Astrocyte of the cerebellum (primary cell): ENCODE data around the gene CEP63.

ENCODE experiments used
- DNase-seq: peaks from one replicate; pipeline ENCODE4 v3.0.0-alpha.2; 2011; ENCODE audit warnings: low read depth
- H3K4me3 ChIP-seq: 2 replicates; pipeline ENCODE4 v1.5.1; 2011; ENCODE audit warnings: mild to moderate bottlenecking, low read depth, low read length, moderate library complexity
- in situ Hi-C: cut with HindIII; loops from 2 replicates; pipeline ENCODE4 v1.10.0; 2017; ENCODE audit warnings: low sequenced_read_pairs
- TF ChIP-seq, protein P1 (sequence below): IDR thresholded peaks from 2 replicates; pipeline ENCODE4 v1.5.1; 2012; ENCODE audit warnings: low read length, low read depth, moderate library complexity, mild to moderate bottlenecking; ENCODE audit errors: missing control alignments

Gene CEP63

DNA sequence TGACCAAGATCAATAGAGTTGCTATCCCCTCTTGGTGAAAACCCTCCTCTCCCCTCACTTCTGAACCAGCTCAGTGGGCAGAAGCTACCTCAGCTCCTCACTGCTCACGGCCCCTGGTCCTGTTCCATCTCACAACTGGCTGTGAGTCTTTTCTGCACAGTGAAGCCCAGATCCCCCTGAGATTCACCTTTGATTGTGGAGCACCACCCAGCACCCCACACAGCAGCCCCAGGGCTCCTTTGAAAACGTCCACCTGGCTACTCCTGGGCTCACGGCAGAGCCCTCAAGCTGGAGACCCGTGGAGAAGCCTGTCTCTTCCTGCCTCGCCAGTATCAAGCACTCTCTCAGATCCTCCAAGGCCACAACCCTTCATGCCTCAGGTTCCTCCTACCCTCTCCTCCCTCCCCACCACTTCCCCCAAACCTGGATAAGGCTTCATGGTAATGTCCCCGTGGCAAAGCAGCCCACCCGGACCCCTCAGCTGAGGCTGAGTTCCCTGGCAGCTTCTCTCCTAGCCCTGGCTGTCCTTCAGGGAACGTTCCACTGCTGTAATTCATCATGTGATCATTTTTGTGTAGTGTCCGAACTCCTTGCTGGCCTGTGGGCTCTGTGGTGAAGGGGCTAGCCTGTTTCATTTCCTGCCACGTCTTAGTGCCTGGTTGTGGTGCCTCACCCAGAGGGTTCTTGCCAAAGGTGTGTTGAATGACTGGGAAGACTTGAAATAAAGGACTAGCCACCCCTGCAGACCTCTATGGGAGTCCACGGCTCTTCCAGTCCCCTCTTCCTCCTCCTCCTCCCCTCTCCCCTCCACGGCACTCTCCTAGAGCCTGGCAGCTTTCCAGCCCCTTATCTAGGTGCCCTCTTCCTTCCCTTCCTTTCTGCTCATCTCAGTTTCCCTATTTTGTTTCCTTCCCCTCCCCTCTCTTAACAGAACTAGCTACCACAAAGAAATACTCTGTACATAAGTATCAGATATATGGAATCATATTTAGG is 120.5 kb downstream of the CEP63 start:
- in situ Hi-C loops, result no loop called here
- DNase-seq, result no peak
- no peak overlapping the region for H3K4me3 ChIP-seq
- TF ChIP-seq, protein P1, sequence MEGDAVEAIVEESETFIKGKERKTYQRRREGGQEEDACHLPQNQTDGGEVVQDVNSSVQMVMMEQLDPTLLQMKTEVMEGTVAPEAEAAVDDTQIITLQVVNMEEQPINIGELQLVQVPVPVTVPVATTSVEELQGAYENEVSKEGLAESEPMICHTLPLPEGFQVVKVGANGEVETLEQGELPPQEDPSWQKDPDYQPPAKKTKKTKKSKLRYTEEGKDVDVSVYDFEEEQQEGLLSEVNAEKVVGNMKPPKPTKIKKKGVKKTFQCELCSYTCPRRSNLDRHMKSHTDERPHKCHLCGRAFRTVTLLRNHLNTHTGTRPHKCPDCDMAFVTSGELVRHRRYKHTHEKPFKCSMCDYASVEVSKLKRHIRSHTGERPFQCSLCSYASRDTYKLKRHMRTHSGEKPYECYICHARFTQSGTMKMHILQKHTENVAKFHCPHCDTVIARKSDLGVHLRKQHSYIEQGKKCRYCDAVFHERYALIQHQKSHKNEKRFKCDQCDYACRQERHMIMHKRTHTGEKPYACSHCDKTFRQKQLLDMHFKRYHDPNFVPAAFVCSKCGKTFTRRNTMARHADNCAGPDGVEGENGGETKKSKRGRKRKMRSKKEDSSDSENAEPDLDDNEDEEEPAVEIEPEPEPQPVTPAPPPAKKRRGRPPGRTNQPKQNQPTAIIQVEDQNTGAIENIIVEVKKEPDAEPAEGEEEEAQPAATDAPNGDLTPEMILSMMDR, result no peak

DNA sequence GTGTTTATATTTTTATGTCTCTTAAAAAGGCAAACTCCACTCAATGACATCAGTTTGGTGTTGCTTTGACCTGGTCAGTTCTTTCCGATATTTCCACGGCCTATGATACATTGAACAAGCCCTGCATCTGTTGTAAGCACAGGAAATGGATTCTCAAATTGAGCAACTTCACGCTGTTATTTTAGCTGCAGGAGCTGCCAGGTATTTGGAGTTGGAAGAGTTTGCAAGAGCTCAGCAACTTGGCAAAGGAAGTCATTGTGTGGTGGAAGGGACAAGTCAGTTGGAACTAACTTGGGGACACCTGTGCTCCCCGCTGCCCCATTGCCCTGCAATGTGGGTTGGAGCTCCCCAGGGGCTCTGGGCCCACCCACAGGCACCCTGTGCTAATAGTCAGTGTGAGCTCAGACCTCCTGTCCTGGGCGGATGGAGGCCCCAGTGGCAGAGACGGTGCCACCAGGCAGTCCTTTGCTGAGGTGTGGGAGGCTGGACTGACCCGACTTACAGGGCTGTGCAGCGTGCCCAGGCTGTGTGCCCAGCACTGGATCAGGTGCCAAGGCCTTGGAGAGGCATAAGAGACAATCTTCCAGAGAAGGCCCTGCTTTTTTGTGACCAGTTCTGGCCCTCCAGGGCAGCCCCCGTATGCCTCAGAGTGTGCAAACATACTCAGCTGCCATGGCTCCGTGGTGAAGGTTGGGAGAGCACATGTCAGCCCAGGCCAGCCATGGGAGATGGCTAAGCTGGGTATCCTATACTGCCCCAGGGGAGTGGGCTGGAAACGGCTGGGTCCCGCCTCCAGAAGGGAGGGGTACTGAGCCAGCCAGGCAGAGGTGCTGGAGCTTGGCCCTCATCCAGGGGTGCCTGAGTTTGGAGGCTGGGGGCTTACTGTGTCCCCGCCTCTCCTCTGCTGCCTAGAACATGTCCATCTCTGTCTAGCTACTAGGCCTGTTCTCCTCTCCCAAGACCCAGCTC is 121.5 kb downstream of the CEP63 start:
- TF ChIP-seq, protein P1, result no peak
- no peak for DNase-seq
- H3K4me3 ChIP-seq, result no peak overlapping the region
- in situ Hi-C loops, result no loop called here

GRCh38 chr3:134608023-134608770 is 122.3 kb downstream of the CEP63 start:
- H3K4me3 ChIP-seq, result no peak overlapping the region

DNA sequence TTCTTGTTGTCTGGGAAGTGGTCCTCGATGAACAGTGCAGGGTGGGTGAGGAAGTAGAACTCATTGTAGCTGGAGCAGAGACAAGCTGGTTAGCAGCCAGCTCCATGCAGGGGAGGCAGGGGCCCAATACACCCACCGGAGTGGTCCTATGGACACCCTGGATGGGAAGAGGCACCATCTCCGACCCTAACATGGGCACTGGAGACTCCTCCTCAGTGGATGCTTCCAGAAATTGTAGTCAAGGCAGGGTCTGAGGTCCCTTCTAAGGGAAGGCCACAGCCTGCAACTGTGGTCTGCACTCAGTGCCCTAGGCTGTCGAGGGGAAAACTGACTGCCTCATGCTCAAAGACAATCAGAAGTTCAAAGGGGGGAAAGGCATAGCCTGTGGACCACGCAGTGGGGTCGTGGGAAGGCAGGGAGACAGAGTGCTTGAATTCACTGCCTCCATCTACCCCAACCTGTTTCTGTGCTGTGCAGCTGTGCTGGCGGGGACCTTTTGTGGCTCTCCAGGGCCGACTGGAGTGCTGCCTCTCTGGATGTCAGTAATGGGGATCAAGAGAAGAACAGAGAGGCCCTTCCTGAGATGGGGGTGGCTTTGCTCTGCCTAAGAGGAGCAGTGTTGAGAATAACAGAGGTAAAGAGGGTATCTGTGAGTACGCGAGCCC is 123.0 kb downstream of the CEP63 start:
- no peak overlapping the region for H3K4me3 ChIP-seq
- no peak for DNase-seq
- in situ Hi-C loops, result no loop called here
- TF ChIP-seq, protein P1, result no peak

More at GRCh38 chr3:134608023-134608770, 122.3 kb downstream of the CEP63 start:
- no peak for DNase-seq
- TF ChIP-seq, protein P1, result no peak
- in situ Hi-C loops, result no loop called here

DNA sequence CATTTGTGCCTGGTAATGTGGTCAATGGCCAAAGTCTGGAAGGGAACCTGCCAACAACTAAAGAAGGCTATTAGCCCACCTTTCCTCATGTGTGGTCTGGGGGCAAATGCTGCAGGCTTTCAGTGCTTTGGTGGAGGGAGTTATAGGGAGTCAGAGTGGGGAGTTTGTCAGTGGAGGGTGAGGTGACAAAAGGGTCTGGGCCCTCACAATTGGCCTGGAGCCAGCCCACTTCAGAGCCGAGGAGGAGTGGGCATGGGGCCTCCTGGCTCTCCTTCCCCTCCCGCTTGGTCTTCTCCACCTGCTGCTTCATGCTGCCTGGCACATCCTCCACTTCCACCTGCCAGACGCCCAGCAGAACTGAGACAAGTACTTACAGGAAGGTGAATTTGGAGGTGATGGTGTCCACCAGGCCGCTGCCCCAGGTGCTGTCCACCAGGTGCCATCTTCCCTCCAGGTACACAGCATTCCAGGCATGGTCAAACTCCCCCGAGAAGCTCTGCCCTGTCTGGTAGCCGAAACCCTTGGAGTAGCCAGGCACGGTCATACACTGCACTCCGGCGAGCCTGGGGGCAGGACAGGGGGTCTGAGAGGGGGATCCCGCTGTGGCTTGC is 124.1 kb downstream of the CEP63 start:
- TF ChIP-seq, protein P1, result no peak
- in situ Hi-C loops, result no loop called here
- DNase-seq, result no peak
- no peak overlapping the region for H3K4me3 ChIP-seq
